Endodermal cell (in vitro differentiated cells): ENCODE measurements around the gene BACH1. TPM values are rescaled to one million over a fixed set of nuclear protein-coding genes. Genes with fewer than 3 reads are reported as not detected.

Experiments used
- DNase-seq: peaks from one replicate; pipeline ENCODE4 v3.0.0-alpha.2; 2017
- H3K27ac ChIP-seq: 2 replicates; pipeline ENCODE4 v1.5.1; 2013; ENCODE audit warnings: mild to moderate bottlenecking, low read depth, low read length, moderate library complexity
- H3K27me3 ChIP-seq: 2 replicates; pipeline ENCODE4 v1.6.1; 2013; ENCODE audit warnings: mild to moderate bottlenecking, low read length, moderate library complexity; ENCODE audit not compliant: insufficient read depth, control insufficient read depth, poor library complexity, severe bottlenecking
- H3K36me3 ChIP-seq: 2 replicates; pipeline ENCODE4 v1.7.0; 2013; ENCODE audit warnings: mild to moderate bottlenecking, low read length, moderate library complexity; ENCODE audit not compliant: control insufficient read depth, insufficient read depth
- H3K4me1 ChIP-seq: one replicate; pipeline ENCODE4 v1.7.0; 2013; ENCODE audit warnings: low read length; ENCODE audit not compliant: control insufficient read depth, insufficient read depth
- H3K4me3 ChIP-seq: 2 replicates; pipeline ENCODE4 v1.5.1; 2013; ENCODE audit warnings: mild to moderate bottlenecking, low read length, moderate library complexity
- H3K9ac ChIP-seq: 2 replicates; pipeline ENCODE4 v1.6.1; 2013; ENCODE audit warnings: mild to moderate bottlenecking, low read length, moderate library complexity; ENCODE audit not compliant: poor library complexity, severe bottlenecking; ENCODE audit errors: extremely low read depth
- H3K9me3 ChIP-seq: 2 replicates; pipeline ENCODE4 v1.6.1; 2013; ENCODE audit warnings: mild to moderate bottlenecking, low read length, moderate library complexity; ENCODE audit not compliant: control insufficient read depth
- H3K27ac Mint-ChIP-seq: 2 replicates; pipeline ENCODE4 v1.8.0; 2020; ENCODE audit warnings: mixed read lengths
- H3K27me3 Mint-ChIP-seq: 2 replicates; pipeline ENCODE4 v1.8.0; 2021; ENCODE audit warnings: mild to moderate bottlenecking, mixed read lengths; ENCODE audit not compliant: insufficient read depth
- H3K36me3 Mint-ChIP-seq: 2 replicates; pipeline ENCODE4 v1.8.0; 2020; ENCODE audit warnings: low read depth, mixed read lengths
- H3K4me1 Mint-ChIP-seq: 2 replicates; pipeline ENCODE4 v1.8.0; 2020; ENCODE audit warnings: mixed read lengths
- H3K4me3 Mint-ChIP-seq: 2 replicates; pipeline ENCODE4 v1.8.0; 2020; ENCODE audit warnings: mild to moderate bottlenecking, moderate library complexity, mixed read lengths
- H3K9me3 Mint-ChIP-seq: 2 replicates; pipeline ENCODE4 v1.8.0; 2020; ENCODE audit warnings: mild to moderate bottlenecking, mixed read lengths
- CTCF ChIP-seq: fragments of 200-600 bp; sonication (generic); conservative IDR thresholded peaks from 2 replicates; pipeline ENCODE4 v1.5.0; 2021; ENCODE audit warnings: antibody characterized with exemption, mild to moderate bottlenecking
- WGBS, 2 experiments: methylation state at CpG; one replicate each; pipeline versions ENCODE4 v1.1.5 to v1.1.7; 2013; ENCODE audit warnings: missing lambda C conversion rate in 2 of 2, mixed read lengths in 1 of 2; ENCODE audit not compliant: insufficient coverage in 1 of 2, insufficient read length in 1 of 2; 5-methylcytosine and 5-hydroxymethylcytosine counted together
- total RNA-seq, 2 donors: library from RNA; stranded (reverse); fragmentation: NEBNext Ultra II Directional in 1 of 2; extraction: Animal tissue kit (Norgen Biotek cat#: 25700) in 1 of 2; gene quantifications; 2 replicates in 1 of 2; 3 replicates in 1 of 2; pipeline ENCODE4 v1.2.1, GENCODE V29; 2021

Gene BACH1
- total RNA-seq, 2 donors from 2014 or later = 61.3 to 64.9 TPM

- TF ChIP-seq CTCF = no peak
- H3K4me3 ChIP-seq = no peak overlapping the region
- no peaks in the 10 kb centered on the region for H3K27me3 ChIP-seq
- H3K27me3 Mint-ChIP-seq = no peaks in the 10 kb centered on the region
- peaks cover 33% of the 10 kb centered on the region for H3K36me3 Mint-ChIP-seq
- peaks cover 19% of the 10 kb centered on the region for H3K36me3 ChIP-seq
- no peaks in the 10 kb centered on the region for H3K9me3 Mint-ChIP-seq
- no peak overlapping the region for H3K27ac ChIP-seq
- DNase-seq = no peak
- no peaks in the 10 kb centered on the region for H3K4me1 ChIP-seq
- WGBS, 2 experiments = 92% methylated on average over 1 of the region's 1 CpG; no CpG with 5 or more reads in 1 of the 2 experiments
- H3K27ac Mint-ChIP-seq = no peak overlapping the region
- H3K4me1 Mint-ChIP-seq = peaks cover 7% of the 10 kb centered on the region
- H3K9ac ChIP-seq = no peak overlapping the region
- peaks cover 7% of the 10 kb centered on the region for H3K9me3 ChIP-seq
- no peak overlapping the region for H3K4me3 Mint-ChIP-seq
These were observed 75.8 kb downstream of the BACH1 start for GRCh38 chr21:29374481-29374880.

GRCh38 chr21:29376556-29376955 is 77.8 kb downstream of the BACH1 start:
- 59 to 62% methylated on average over 2 to 3 of the region's 3 CpGs for WGBS, 2 experiments

GRCh38 chr21:29377266-29377665 is 78.5 kb downstream of the BACH1 start:
- peaks cover 14% of the 10 kb centered on the region for H3K4me1 Mint-ChIP-seq
- H3K9ac ChIP-seq = no peak overlapping the region
- DNase-seq = peak; percentile 16
- H3K36me3 ChIP-seq = peaks cover 13% of the 10 kb centered on the region
- H3K27me3 ChIP-seq = no peaks in the 10 kb centered on the region
- TF ChIP-seq CTCF = no peak
- no peak overlapping the region for H3K4me3 ChIP-seq
- H3K4me3 Mint-ChIP-seq = no peak overlapping the region
- H3K27me3 Mint-ChIP-seq = no peaks in the 10 kb centered on the region
- H3K36me3 Mint-ChIP-seq = peaks cover 21% of the 10 kb centered on the region
- WGBS, 2 experiments = 94 to 96% methylated on average over 4 of the region's 4 CpGs
- no peak overlapping the region for H3K27ac Mint-ChIP-seq
- no peaks in the 10 kb centered on the region for H3K4me1 ChIP-seq
- H3K9me3 ChIP-seq = no peaks in the 10 kb centered on the region
- H3K9me3 Mint-ChIP-seq = no peaks in the 10 kb centered on the region
- no peak overlapping the region for H3K27ac ChIP-seq

More at GRCh38 chr21:29376556-29376955, 77.8 kb downstream of the BACH1 start:
- no peak overlapping the region for H3K27ac Mint-ChIP-seq
- H3K27me3 ChIP-seq = no peaks in the 10 kb centered on the region
- H3K36me3 ChIP-seq = peaks cover 16% of the 10 kb centered on the region
- no peaks in the 10 kb centered on the region for H3K4me1 ChIP-seq
- no peak overlapping the region for H3K9ac ChIP-seq
- H3K9me3 Mint-ChIP-seq = no peaks in the 10 kb centered on the region
- no peaks in the 10 kb centered on the region for H3K27me3 Mint-ChIP-seq
- H3K9me3 ChIP-seq = no peaks in the 10 kb centered on the region
- H3K4me3 Mint-ChIP-seq = no peak overlapping the region
- no peak overlapping the region for H3K4me3 ChIP-seq
- H3K4me1 Mint-ChIP-seq = peaks cover 7% of the 10 kb centered on the region
- peak; percentile 84 for TF ChIP-seq CTCF
- DNase-seq = peak; percentile 92
- H3K36me3 Mint-ChIP-seq = peaks cover 21% of the 10 kb centered on the region
- no peak overlapping the region for H3K27ac ChIP-seq
